HEK293 (cell line): ENCODE results near the gene BEND4.

Experiments used
- CTCF ChIA-PET: fragments of 350-600 bp; formaldehyde crosslinking; extraction: SDS; loops from one replicate; lab custom pipeline; 2021; ENCODE audit warnings: antibody characterized with exemption; lab: Yijun Ruan, JAX
- POLR2A ChIA-PET: fragments of 300-600 bp; formaldehyde crosslinking; extraction: SDS; loops from one replicate; lab custom pipeline; 2020; ENCODE audit warnings: antibody characterized with exemption, inconsistent platforms; lab: Yijun Ruan, JAX
- H3K27ac ChIP-seq: fragments of 200-500 bp; sonication (Bioruptor generic); 2 replicates; pipeline ENCODE4 v1.5.1; 2014; ENCODE audit warnings: low read depth, low read length, control low read depth, inconsistent platforms; ENCODE audit errors: extremely low read depth
- H3K36me3 ChIP-seq, 2 experiments: fragments of 200-500 bp in 1 of 2; sonication (Bioruptor generic) in 1 of 2; 1 replicate in 1 of 2; 2 replicates in 1 of 2; pipeline ENCODE4 v1.5.1; 2014 to 2017; ENCODE audit warnings: inconsistent platforms in 2 of 2, low read length in 2 of 2; ENCODE audit not compliant: control insufficient read depth in 2 of 2, insufficient read depth in 1 of 2
- H3K4me1 ChIP-seq: fragments of 200-500 bp; sonication (Bioruptor generic); 2 replicates; pipeline ENCODE4 v1.5.1; 2014; ENCODE audit warnings: mild to moderate bottlenecking, low read length, inconsistent platforms; ENCODE audit not compliant: control insufficient read depth, insufficient read depth
- H3K4me3 ChIP-seq: 2 replicates; pipeline ENCODE4 v1.5.1; 2011; ENCODE audit warnings: low read depth, mild to moderate bottlenecking, control low read depth, low read length, moderate library complexity
- H3K9me3 ChIP-seq: fragments of 200-500 bp; sonication (Bioruptor generic); 2 replicates; pipeline ENCODE4 v1.5.1; 2014; ENCODE audit warnings: low read depth, low read length, inconsistent platforms; ENCODE audit not compliant: control insufficient read depth, insufficient read depth
- GLIS1 ChIP-seq: fragments of 450-650 bp; formaldehyde crosslinking; IDR thresholded peaks from 2 replicates; pipeline ENCODE4 v1.5.1; 2016; ENCODE audit warnings: missing biosample characterization, missing genetic modification characterization
- KLF1 ChIP-seq: fragments of 450-650 bp; formaldehyde crosslinking; IDR thresholded peaks from 2 replicates; pipeline ENCODE4 v1.5.1; 2016; ENCODE audit warnings: missing biosample characterization, missing genetic modification characterization
- KLF10 ChIP-seq: fragments of 450-650 bp; IDR thresholded peaks from 2 replicates; pipeline ENCODE4 v1.5.1; 2018; ENCODE audit warnings: missing biosample characterization, mild to moderate bottlenecking, missing genetic modification characterization
- PATZ1 ChIP-seq: fragments of 450-650 bp; formaldehyde crosslinking; IDR thresholded peaks from 2 replicates; pipeline ENCODE4 v1.5.1; 2016; ENCODE audit warnings: missing biosample characterization, missing genetic modification characterization
- RBAK ChIP-seq: fragments of 450-650 bp; formaldehyde crosslinking; IDR thresholded peaks from 2 replicates; pipeline ENCODE4 v1.5.1; 2016; ENCODE audit warnings: missing biosample characterization, missing genetic modification characterization
- SCRT2 ChIP-seq: fragments of 450-650 bp; formaldehyde crosslinking; IDR thresholded peaks from 2 replicates; pipeline ENCODE4 v1.5.1; 2016; ENCODE audit warnings: missing biosample characterization, missing genetic modification characterization
- SP2 ChIP-seq: fragments of 450-650 bp; formaldehyde crosslinking; IDR thresholded peaks from 2 replicates; pipeline ENCODE4 v1.5.1; 2016; ENCODE audit warnings: missing biosample characterization, missing genetic modification characterization
- ZBTB11 ChIP-seq: fragments of 450-650 bp; formaldehyde crosslinking; conservative IDR thresholded peaks from 2 replicates; pipeline ENCODE4 v1.5.1; 2016; ENCODE audit warnings: low read depth, missing biosample characterization, missing genetic modification characterization
- ZBTB26 ChIP-seq: fragments of 450-650 bp; formaldehyde crosslinking; optimal IDR thresholded peaks from 2 replicates; pipeline ENCODE3; 2016; ENCODE audit warnings: missing biosample characterization, mild to moderate bottlenecking, missing genetic modification characterization
- ZEB2 ChIP-seq: fragments of 450-650 bp; formaldehyde crosslinking; IDR thresholded peaks from 2 replicates; pipeline ENCODE4 v1.5.1; 2016; ENCODE audit warnings: missing biosample characterization, missing genetic modification characterization
- ZFHX2 ChIP-seq: fragments of 450-650 bp; formaldehyde crosslinking; conservative IDR thresholded peaks from 2 replicates; pipeline ENCODE4 v1.5.1; 2016; ENCODE audit warnings: missing biosample characterization, missing genetic modification characterization
- ZNF202 ChIP-seq: fragments of 450-650 bp; formaldehyde crosslinking; IDR thresholded peaks from 2 replicates; pipeline ENCODE4 v1.5.1; 2016; ENCODE audit warnings: missing biosample characterization, missing genetic modification characterization, borderline replicate concordance
- ZNF335 ChIP-seq: fragments of 450-650 bp; formaldehyde crosslinking; conservative IDR thresholded peaks from 2 replicates; pipeline ENCODE4 v1.5.1; 2016; ENCODE audit warnings: missing biosample characterization, missing genetic modification characterization
- ZNF518A ChIP-seq: fragments of 450-650 bp; formaldehyde crosslinking; conservative IDR thresholded peaks from 2 replicates; pipeline ENCODE4 v1.5.1; 2016; ENCODE audit warnings: low read depth, missing biosample characterization, missing genetic modification characterization
- ZNF555 ChIP-seq: fragments of 450-650 bp; formaldehyde crosslinking; conservative IDR thresholded peaks from 2 replicates; pipeline ENCODE4 v1.5.1; 2017; ENCODE audit warnings: missing biosample characterization, mild to moderate bottlenecking, missing genetic modification characterization, inconsistent platforms
- ZNF561 ChIP-seq: fragments of 450-650 bp; IDR thresholded peaks from 2 replicates; pipeline ENCODE4 v1.5.1; 2018; ENCODE audit warnings: missing biosample characterization, missing genetic modification characterization, borderline replicate concordance
- ZNF585B ChIP-seq: fragments of 450-650 bp; formaldehyde crosslinking; IDR thresholded peaks from 2 replicates; pipeline ENCODE4 v1.5.1; 2016; ENCODE audit warnings: missing biosample characterization, missing genetic modification characterization
- ZNF76 ChIP-seq: fragments of 450-650 bp; formaldehyde crosslinking; IDR thresholded peaks from 2 replicates; pipeline ENCODE4; 2016; ENCODE audit warnings: low read depth, missing biosample characterization, missing genetic modification characterization, borderline replicate concordance
- ZNF777 ChIP-seq: fragments of 450-650 bp; formaldehyde crosslinking; IDR thresholded peaks from 2 replicates; pipeline ENCODE4 v1.5.1; 2017; ENCODE audit warnings: missing biosample characterization, missing genetic modification characterization, borderline replicate concordance
- ZSCAN18 ChIP-seq: fragments of 450-650 bp; formaldehyde crosslinking; IDR thresholded peaks from 2 replicates; pipeline ENCODE4 v1.5.1; 2016; ENCODE audit warnings: missing biosample characterization, missing genetic modification characterization
- ZSCAN23 ChIP-seq: fragments of 450-650 bp; formaldehyde crosslinking; IDR thresholded peaks from 2 replicates; pipeline ENCODE4 v1.5.1; 2016; ENCODE audit warnings: missing biosample characterization, missing genetic modification characterization
- ZSCAN30 ChIP-seq: fragments of 450-650 bp; IDR thresholded peaks from 2 replicates; pipeline ENCODE4 v1.5.1; 2018; ENCODE audit warnings: missing biosample characterization, mild to moderate bottlenecking, missing genetic modification characterization, moderate library complexity

The BEND4 gene

GRCh38 chr4:42151568-42152506, 618 bp downstream of the BEND4 start:
- H3K4me1 ChIP-seq = no peaks in the 10 kb centered on the region; the same call in 1 of the 2 replicates
- no peaks in the 10 kb centered on the region for H3K36me3 ChIP-seq
- CTCF ChIA-PET = interaction anchor here (0.7 kb wide), 1 partner anchor 32 kb away, joined by 5 read pairs; no protein-coding TSS in a partner anchor
- no peaks in the 10 kb centered on the region for H3K9me3 ChIP-seq
- H3K4me3 ChIP-seq = peak overlapping the region; percentile 62
- peak overlapping the region; percentile 53; the same call in 1 of the 2 replicates for H3K27ac ChIP-seq
- POLR2A ChIA-PET = interaction anchor here (1.0 kb wide), 1 partner anchor 161 kb away, joined by 3 read pairs; the partner anchor contains the start of gene SLC30A9
- TF ChIP-seq ZNF76 (no peak; the same call in 1 of the 2 replicates), ZSCAN30 (tag by site-specific recombination) (0 out of 2 replicates have a peak, but pooled peaks have one; percentile 35), RBAK (no peak), ZBTB26 (tag by site-specific recombination) (peak; percentile 64), ZNF555 (tag by site-specific recombination) (no peak), ZNF561 (tag by site-specific recombination) (no peak), ZFHX2 (peak; percentile 75), GLIS1 (0 out of 2 replicates have a peak, but pooled peaks have one; percentile 9), ZNF335 (tag by site-specific recombination) (peak; percentile 27; the same call in 1 of the 2 replicates), PATZ1 (tag by site-specific recombination) (peak; percentile 39), ZSCAN18 (no peak), KLF10 (tag by site-specific recombination) (peak; percentile 60; the same call in 1 of the 2 replicates), ZEB2 (tag by site-specific recombination) (0 out of 2 replicates have a peak, but pooled peaks have one; percentile 13), ZNF202 (no peak), ZNF777 (tag by site-specific recombination) (0 out of 2 replicates have a peak, but pooled peaks have one; percentile 4), ZNF518A (tag by site-specific recombination) (no peak), KLF1 (tag by site-specific recombination) (peak; percentile 8; the same call in 1 of the 2 replicates), ZNF585B (tag by site-specific recombination) (no peak), ZSCAN23 (no peak), SP2 (peak; percentile 53), ZBTB11 (tag by site-specific recombination) (0 out of 2 replicates have a peak, but pooled peaks have one; percentile 16), SCRT2 (tag by site-specific recombination) (peak; percentile 7)
